HepG2 (cell line): Measurements from ENCODE around the gene CENPK. TPM values are rescaled to one million over a fixed set of nuclear protein-coding genes. Genes with fewer than 3 reads are reported as not detected.

ENCODE experiments used
- AKNA ChIP-seq: sonication (generic); formaldehyde crosslinking; IDR thresholded peaks from 2 replicates; pipeline ENCODE4 v1.4.0; 2020; ENCODE audit warnings: missing genetic modification reagents, borderline replicate concordance
- GATAD1 ChIP-seq: IDR thresholded peaks from 2 replicates; pipeline ENCODE4 v1.6.1; 2016; ENCODE audit warnings: missing genetic modification reagents, missing compliant biosample characterization
- HCFC1 ChIP-seq: fragments of 150-350 bp; IDR thresholded peaks from 2 replicates; pipeline ENCODE4 v1.6.1; 2014; ENCODE audit warnings: low read depth, low read length
- HMGA1 ChIP-seq: sonication (generic); formaldehyde crosslinking; conservative IDR thresholded peaks from 2 replicates; pipeline ENCODE4 v1.4.0; 2020; ENCODE audit warnings: missing genetic modification reagents
- KDM6A ChIP-seq: IDR thresholded peaks from 2 replicates; pipeline ENCODE4 v1.6.1; 2016; ENCODE audit warnings: low read depth
- KLF16 ChIP-seq, 2 experiments: sonication (generic) in 1 of 2; formaldehyde crosslinking in 1 of 2; IDR thresholded peaks; 2 replicates each; pipeline versions ENCODE4 v1.6.1 to v1.8.0; 2016 to 2023; ENCODE audit warnings: missing genetic modification reagents in 2 of 2, missing compliant biosample characterization in 1 of 2
- KMT2A ChIP-seq: sonication (generic); formaldehyde crosslinking; IDR thresholded peaks from 2 replicates; pipeline ENCODE4 v1.4.0; 2020; ENCODE audit warnings: missing genetic modification reagents
- MED13 ChIP-seq: sonication (generic); formaldehyde crosslinking; IDR thresholded peaks from 2 replicates; pipeline ENCODE4 v1.5.0; 2020; ENCODE audit warnings: missing genetic modification reagents
- NFE2 ChIP-seq: sonication (generic); formaldehyde crosslinking; IDR thresholded peaks from 2 replicates; pipeline ENCODE4 v1.4.0; 2020; ENCODE audit warnings: missing genetic modification reagents
- NFYC ChIP-seq: IDR thresholded peaks from 2 replicates; pipeline ENCODE4 v1.6.1; 2016; ENCODE audit warnings: missing genetic modification reagents, missing compliant biosample characterization
- PHB2 ChIP-seq: fragments of 450-650 bp; IDR thresholded peaks from 2 replicates; pipeline ENCODE4 v1.6.1; 2018; ENCODE audit not compliant: partially characterized antibody
- PHF20 ChIP-seq: sonication (generic); formaldehyde crosslinking; IDR thresholded peaks from 2 replicates; pipeline ENCODE4 v1.5.0; 2020; ENCODE audit warnings: mild to moderate bottlenecking, missing genetic modification reagents
- PLRG1 ChIP-seq: fragments of 450-650 bp; conservative IDR thresholded peaks from 2 replicates; pipeline ENCODE4 v1.6.1; 2016
- TFDP1 ChIP-seq: IDR thresholded peaks from 2 replicates; pipeline ENCODE4 v1.6.1; 2016; ENCODE audit warnings: missing compliant biosample characterization, missing genetic modification reagents, borderline replicate concordance
- TOE1 ChIP-seq: sonication (generic); formaldehyde crosslinking; IDR thresholded peaks from 2 replicates; pipeline ENCODE4 v1.4.0; 2020; ENCODE audit warnings: mild to moderate bottlenecking, missing genetic modification reagents
- ZBTB10 ChIP-seq: sonication (generic); formaldehyde crosslinking; IDR thresholded peaks from 2 replicates; pipeline ENCODE4 v1.4.0; 2020; ENCODE audit warnings: missing genetic modification reagents, borderline replicate concordance
- ZFX ChIP-seq: sonication (generic); formaldehyde crosslinking; IDR thresholded peaks from 2 replicates; pipeline ENCODE4 v1.4.0; 2020; ENCODE audit warnings: mild to moderate bottlenecking, low read depth, missing genetic modification reagents, moderate library complexity
- ZHX1 ChIP-seq: sonication (generic); formaldehyde crosslinking; IDR thresholded peaks from 2 replicates; pipeline ENCODE4 v1.8.1; 2022; ENCODE audit warnings: low read depth, mild to moderate bottlenecking, missing genetic modification reagents
- ZNF225 ChIP-seq: sonication (generic); formaldehyde crosslinking; IDR thresholded peaks from 2 replicates; pipeline ENCODE4 v1.4.0; 2020; ENCODE audit warnings: mild to moderate bottlenecking, missing genetic modification reagents
- ZNF343 ChIP-seq: sonication (generic); formaldehyde crosslinking; IDR thresholded peaks from 2 replicates; pipeline ENCODE4 v1.4.0; 2020; ENCODE audit warnings: mild to moderate bottlenecking, missing genetic modification reagents
- polyA plus RNA-seq, 8 experiments: library from polyadenylated mRNA; depleted of rRNA in 3 of 8; stranded (reverse) in 7 of 8; unstranded in 1 of 8; fragments of >200 nt; fragmentation: Illumina TruSeq in 4 of 8; extraction: Trizol in 4 of 8; gene quantifications; 2 replicates each; pipeline versions ENCODE4 v1.2.1 to v1.2.3, GENCODE V29; 2011 to 2016; ENCODE audit warnings: low read depth in 4 of 8, missing spikeins in 1 of 8, mixed read lengths in 1 of 8; ENCODE audit not compliant: insufficient read depth in 1 of 8
- total RNA-seq, 5 experiments: library from RNA; depleted of rRNA; stranded (reverse); fragments of >200 nt; fragmentation: Illumina TruSeq; extraction: Trizol; gene quantifications; 2 replicates each; pipeline ENCODE4 v1.2.3, GENCODE V29; 2016; ENCODE audit warnings: low read depth in 1 of 5

Gene CENPK
- total and polyA plus RNA-seq, 2 of the 13 experiments (the other 11 are each of a cell fraction or from before 2014, with no cell fraction given), result 14.3 to 54.4 TPM

GRCh38 chr5:65480306-65480865 is 82.6 kb downstream of the CENPK start (continued):
- no peak for TF ChIP-seq ZHX1 (CRISPR knock-in tag)
- TF ChIP-seq PHB2, result no peak
- TF ChIP-seq HCFC1, result no peak
- TF ChIP-seq ZFX, result no peak
- TF ChIP-seq KDM6A (CRISPR knock-in tag), result no peak
- TF ChIP-seq KMT2A, result no peak
- TF ChIP-seq MED13, result no peak
- no peak for TF ChIP-seq NFYC (CRISPR knock-in tag)
- TF ChIP-seq KLF16 (CRISPR knock-in tag; IDR thresholded peaks at IDR 0.05), result no peak
- TF ChIP-seq ZBTB10 (CRISPR knock-in tag), result no peak
- TF ChIP-seq PHF20 (CRISPR knock-in tag), result no peak
- no peak for TF ChIP-seq ZNF225
- no peak for TF ChIP-seq AKNA (CRISPR knock-in tag)
- TF ChIP-seq PLRG1, result no peak
- no peak for TF ChIP-seq GATAD1 (CRISPR knock-in tag)
- TF ChIP-seq NFE2 (CRISPR knock-in tag), result no peak
- TF ChIP-seq TOE1 (CRISPR knock-in tag), result no peak
- TF ChIP-seq ZNF343 (CRISPR knock-in tag), result no peak
- no peak for TF ChIP-seq TFDP1 (CRISPR knock-in tag)
- no peak for TF ChIP-seq HMGA1
